ENCODE results near the gene SOS2. TPM values are rescaled to one million over a fixed set of nuclear protein-coding genes. Genes with fewer than 3 reads are reported as not detected.

SOS2 gene
- total RNA-seq, 6 donors from 2014 or later: 21.3 to 47.1 (median 29.6) TPM

DNA sequence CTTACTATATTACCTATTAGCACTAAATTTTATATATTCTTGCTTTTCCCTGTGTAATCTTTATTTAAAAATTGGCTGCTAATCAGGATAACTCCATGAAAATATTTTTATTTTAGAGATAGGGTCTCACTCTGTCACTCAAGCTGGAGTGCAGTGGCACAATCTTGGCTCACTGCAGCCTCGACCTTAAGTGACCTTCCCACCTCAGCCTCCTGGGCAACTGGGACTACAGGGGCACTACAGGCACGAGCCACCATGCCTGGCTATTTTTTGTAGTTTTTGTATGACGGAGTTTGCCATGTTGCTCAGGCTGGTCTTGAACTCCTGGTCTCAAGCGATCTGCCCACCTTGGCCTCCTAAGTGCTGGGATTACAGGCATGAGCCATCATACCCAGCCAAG is 82.6 kb downstream of the SOS2 start:
- DNase-seq (no peak), ATAC-seq (ENCODE audit: low FRiP score in 2 of 2) (no peak)
- Histone ChIP-seq H3K36me3 (peaks cover 7 to 91% (median 26%) of the 10 kb centered on the region in 4 donors), H3K4me1 (no peaks in the 10 kb centered on the region), H3K4me3 (no peak overlapping the region), H3K27ac (no peak overlapping the region), H3K9me3 (no peaks in the 10 kb centered on the region), H3K27me3 (no peaks in the 10 kb centered on the region)
- no peak for TF ChIP-seq EP300 (IDR thresholded peaks at IDR 0.05)
- TF ChIP-seq POLR2A (IDR thresholded peaks at IDR 0.05): no peak
- no peak for TF ChIP-seq POLR2AphosphoS5 (IDR thresholded peaks at IDR 0.05)
- TF ChIP-seq, protein P1, sequence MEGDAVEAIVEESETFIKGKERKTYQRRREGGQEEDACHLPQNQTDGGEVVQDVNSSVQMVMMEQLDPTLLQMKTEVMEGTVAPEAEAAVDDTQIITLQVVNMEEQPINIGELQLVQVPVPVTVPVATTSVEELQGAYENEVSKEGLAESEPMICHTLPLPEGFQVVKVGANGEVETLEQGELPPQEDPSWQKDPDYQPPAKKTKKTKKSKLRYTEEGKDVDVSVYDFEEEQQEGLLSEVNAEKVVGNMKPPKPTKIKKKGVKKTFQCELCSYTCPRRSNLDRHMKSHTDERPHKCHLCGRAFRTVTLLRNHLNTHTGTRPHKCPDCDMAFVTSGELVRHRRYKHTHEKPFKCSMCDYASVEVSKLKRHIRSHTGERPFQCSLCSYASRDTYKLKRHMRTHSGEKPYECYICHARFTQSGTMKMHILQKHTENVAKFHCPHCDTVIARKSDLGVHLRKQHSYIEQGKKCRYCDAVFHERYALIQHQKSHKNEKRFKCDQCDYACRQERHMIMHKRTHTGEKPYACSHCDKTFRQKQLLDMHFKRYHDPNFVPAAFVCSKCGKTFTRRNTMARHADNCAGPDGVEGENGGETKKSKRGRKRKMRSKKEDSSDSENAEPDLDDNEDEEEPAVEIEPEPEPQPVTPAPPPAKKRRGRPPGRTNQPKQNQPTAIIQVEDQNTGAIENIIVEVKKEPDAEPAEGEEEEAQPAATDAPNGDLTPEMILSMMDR (IDR thresholded peaks at IDR 0.05): no peak
- WGBS, 2 donors: 91 to 95% methylated on average over 4 of the region's 4 CpGs

DNA sequence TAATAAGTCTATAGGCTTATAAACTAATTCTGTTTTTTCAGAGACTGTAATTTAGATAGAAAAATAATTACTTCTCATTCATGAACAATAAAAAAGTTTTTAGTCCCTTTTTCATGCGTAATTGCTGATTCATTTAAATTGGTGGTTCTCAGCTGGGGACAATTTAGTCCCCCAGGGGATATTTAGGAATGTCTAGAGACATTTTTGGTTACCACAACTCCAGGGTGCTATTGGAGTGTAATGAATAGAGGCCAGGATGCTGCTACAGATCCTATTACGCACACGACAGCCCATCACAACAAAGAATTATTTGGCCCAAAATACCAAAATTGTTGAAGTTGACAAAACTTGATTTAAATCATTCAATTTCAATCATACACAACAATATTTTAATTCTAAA is 92.2 kb downstream of the SOS2 start:
- Histone ChIP-seq H3K36me3 (peaks cover 0 to 38% (median 5%) of the 10 kb centered on the region in 4 donors), H3K27me3 (no peaks in the 10 kb centered on the region), H3K4me1 (no peaks in the 10 kb centered on the region), H3K27ac (no peak overlapping the region), H3K4me3 (no peak overlapping the region), H3K9me3 (no peaks in the 10 kb centered on the region)
- DNase-seq (no peak), ATAC-seq (ENCODE audit: low FRiP score in 2 of 2) (no peak)
- TF ChIP-seq POLR2A (IDR thresholded peaks at IDR 0.05) (no peak), POLR2AphosphoS5 (IDR thresholded peaks at IDR 0.05) (no peak), EP300 (IDR thresholded peaks at IDR 0.05) (no peak)
- TF ChIP-seq, protein P1 (IDR thresholded peaks at IDR 0.05): no peak
- WGBS, 2 donors: 93 to 95% methylated on average over 3 of the region's 3 CpGs

DNA sequence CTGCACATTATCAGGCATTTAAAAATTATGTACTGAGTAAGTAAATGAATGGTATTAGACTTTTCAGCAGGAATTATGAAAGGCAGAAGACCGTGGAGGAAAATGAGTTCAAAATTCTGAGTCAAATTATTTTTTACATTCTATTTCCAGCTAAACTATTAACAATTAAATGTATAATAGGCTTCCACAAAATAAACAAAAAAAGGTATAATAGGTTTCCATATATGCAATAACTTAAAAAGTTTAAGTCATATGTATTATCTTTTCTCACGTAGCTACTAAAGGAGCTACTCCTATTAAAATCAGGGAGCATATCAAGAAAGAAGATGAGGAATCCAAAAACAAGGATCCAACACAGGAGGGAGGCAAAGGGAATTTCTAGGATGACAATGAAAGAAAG is 103.6 kb downstream of the SOS2 start:
- Histone ChIP-seq H3K9me3 (no peaks in the 10 kb centered on the region), H3K36me3 (peaks cover 7 to 65% (median 27%) of the 10 kb centered on the region in 4 donors), H3K27me3 (no peaks in the 10 kb centered on the region), H3K4me3 (no peak overlapping the region), H3K27ac (no peak overlapping the region), H3K4me1 (no peaks in the 10 kb centered on the region)
- TF ChIP-seq, protein P1 (IDR thresholded peaks at IDR 0.05): no peak
- TF ChIP-seq POLR2A (IDR thresholded peaks at IDR 0.05) (no peak), POLR2AphosphoS5 (IDR thresholded peaks at IDR 0.05) (no peak), EP300 (IDR thresholded peaks at IDR 0.05) (no peak)
- no peak for ATAC-seq (ENCODE audit: low FRiP score in 2 of 2)
- 93 to 98% methylated on average over 2 of the region's 2 CpGs for WGBS, 2 donors
- no peak for DNase-seq

DNA sequence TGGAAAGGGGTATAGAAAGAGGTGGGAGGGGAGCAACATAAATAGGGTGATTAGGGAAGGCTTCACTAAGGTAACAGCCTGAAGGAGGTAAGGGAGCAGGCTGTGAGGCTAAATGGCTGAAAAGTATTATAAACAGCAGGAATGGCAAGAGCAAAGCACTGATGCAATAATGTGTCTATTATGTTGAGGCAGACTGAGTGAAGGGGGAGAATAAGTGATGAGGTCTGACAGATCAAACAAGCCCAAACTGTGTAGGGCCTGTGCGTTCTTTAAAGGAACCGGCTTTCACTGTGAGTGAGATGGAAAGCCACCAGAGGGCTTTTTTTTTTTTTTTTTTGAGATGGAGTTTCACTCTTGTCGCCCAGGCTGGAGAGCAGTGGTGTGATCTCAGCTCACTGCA is 108.3 kb downstream of the SOS2 start:
- Histone ChIP-seq H3K4me3 (no peak overlapping the region), H3K36me3 (peaks cover 0 to 45% (median 11%) of the 10 kb centered on the region in 4 donors), H3K27ac (no peak overlapping the region), H3K9me3 (no peaks in the 10 kb centered on the region), H3K4me1 (no peaks in the 10 kb centered on the region), H3K27me3 (no peaks in the 10 kb centered on the region)
- TF ChIP-seq POLR2A (IDR thresholded peaks at IDR 0.05): no peak
- TF ChIP-seq EP300 (IDR thresholded peaks at IDR 0.05): no peak
- no peak for TF ChIP-seq POLR2AphosphoS5 (IDR thresholded peaks at IDR 0.05)
- TF ChIP-seq, protein P1 (IDR thresholded peaks at IDR 0.05): no peak
- ATAC-seq (ENCODE audit: low FRiP score in 2 of 2): no peak
- no peak for DNase-seq
- WGBS, 2 donors: 90 to 93% methylated on average over 3 of the region's 3 CpGs

DNA sequence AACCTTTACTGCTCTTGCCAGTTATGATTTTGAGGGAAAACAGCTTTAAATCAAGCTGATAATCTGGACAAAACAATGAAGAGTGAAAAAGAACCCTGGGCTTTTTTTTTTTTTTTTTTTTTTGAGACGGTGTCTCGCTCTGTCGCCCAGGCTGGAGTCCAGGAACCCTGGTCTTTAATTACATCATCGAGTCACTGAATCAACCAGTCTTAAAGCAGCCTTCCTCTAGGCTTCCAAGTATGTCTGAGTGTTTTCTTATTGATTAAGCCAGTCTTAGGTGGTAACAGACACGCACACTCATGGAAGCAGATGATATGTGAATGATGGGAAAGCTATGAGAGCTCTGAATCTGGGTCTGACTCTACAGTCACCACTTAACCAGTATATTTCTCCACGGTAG is 109.1 kb downstream of the SOS2 start:
- Histone ChIP-seq H3K36me3 (peaks cover 0 to 45% (median 11%) of the 10 kb centered on the region in 4 donors), H3K27me3 (no peaks in the 10 kb centered on the region), H3K4me3 (no peak overlapping the region), H3K9me3 (no peaks in the 10 kb centered on the region), H3K4me1 (peaks cover 0 to 5% (median 2%) of the 10 kb centered on the region in 4 donors), H3K27ac (no peak overlapping the region)
- DNase-seq (no peak), ATAC-seq (ENCODE audit: low FRiP score in 2 of 2) (no peak)
- TF ChIP-seq POLR2A (IDR thresholded peaks at IDR 0.05): no peak
- no peak for TF ChIP-seq POLR2AphosphoS5 (IDR thresholded peaks at IDR 0.05)
- TF ChIP-seq EP300 (IDR thresholded peaks at IDR 0.05): no peak
- TF ChIP-seq, protein P1 (IDR thresholded peaks at IDR 0.05): no peak
- 96% methylated on average over 6 of the region's 6 CpGs for WGBS, 2 donors

All from upper lobe of left lung (tissue), 6 donors.